Activated naive CD4-positive, alpha-beta T cell treated with anti-CD3 and anti-CD28 coated beads, Interleukin-2, amount 10 ng/mL, durations not matched to agents 7 days and 5 days (primary cell): Measurements from ENCODE around the gene SMG6.

Experiments used
- CTCF ChIA-PET: fragments of 350-600 bp; sonication (Branson Sonifier 250); formaldehyde crosslinking; loops from one replicate; lab custom pipeline; 2021; ENCODE audit warnings: antibody characterized with exemption; lab: Charles Lee
- DNase-seq: peaks from one replicate; pipeline ENCODE4 v3.0.0-alpha.2; 2020
- H3K27ac Mint-ChIP-seq: one replicate; pipeline ENCODE4 v1.8.0; 2021; ENCODE audit warnings: mild to moderate bottlenecking, moderate library complexity, mixed read lengths
- H3K27me3 Mint-ChIP-seq: one replicate; pipeline ENCODE4 v1.8.0; 2021; ENCODE audit warnings: mild to moderate bottlenecking, mixed read lengths
- H3K36me3 Mint-ChIP-seq: one replicate; pipeline ENCODE4 v1.8.0; 2021; ENCODE audit warnings: mixed read lengths
- H3K4me1 Mint-ChIP-seq: one replicate; pipeline ENCODE4 v1.8.0; 2021; ENCODE audit warnings: mixed read lengths
- H3K4me3 Mint-ChIP-seq: one replicate; pipeline ENCODE4 v1.8.0; 2021; ENCODE audit warnings: mild to moderate bottlenecking, moderate library complexity, mixed read lengths
- H3K9me3 Mint-ChIP-seq: one replicate; pipeline ENCODE4 v1.8.0; 2021; ENCODE audit warnings: mixed read lengths

The SMG6 gene

DNA sequence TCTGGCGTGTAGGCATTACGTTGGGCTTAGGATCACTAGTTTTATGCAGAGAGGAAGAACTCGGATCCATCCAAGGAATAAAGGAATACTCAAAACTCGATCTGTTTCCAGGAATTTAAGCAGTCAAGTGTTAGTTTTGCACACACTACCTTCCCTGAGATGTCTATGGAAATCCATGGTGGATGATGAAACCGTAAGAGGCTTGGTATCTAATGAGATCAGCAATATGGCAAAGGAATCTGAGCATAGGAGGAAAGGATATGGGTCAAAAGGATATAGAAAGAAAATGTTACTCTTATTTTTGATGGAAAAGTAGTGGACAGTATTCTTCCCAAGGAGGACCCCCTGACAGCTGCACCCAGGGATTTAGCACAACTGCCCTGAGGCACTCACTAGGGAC is 59.6 kb downstream of the SMG6 start:
- H3K36me3 Mint-ChIP-seq = peaks cover 63% of the 10 kb centered on the region

GRCh38 chr17:2241823-2242222 is 61.8 kb downstream of the SMG6 start:
- CTCF ChIA-PET = interaction anchor here (2.5 kb wide), 1 partner anchor 184 kb away, joined by 14 read pairs; no protein-coding TSS in a partner anchor
- Mint-ChIP-seq H3K27ac (no peak overlapping the region), H3K4me3 (no peak overlapping the region), H3K4me1 (peaks cover 76% of the 10 kb centered on the region), H3K27me3 (no peaks in the 10 kb centered on the region), H3K9me3 (no peaks in the 10 kb centered on the region), H3K36me3 (peaks cover 55% of the 10 kb centered on the region)
- DNase-seq = no peak

More for the DNA sequence above, 59.6 kb downstream of the SMG6 start:
- H3K27ac Mint-ChIP-seq = no peak overlapping the region
- H3K4me1 Mint-ChIP-seq = peaks cover 82% of the 10 kb centered on the region
- no peaks in the 10 kb centered on the region for H3K9me3 Mint-ChIP-seq
- no peaks in the 10 kb centered on the region for H3K27me3 Mint-ChIP-seq
- H3K4me3 Mint-ChIP-seq = no peak overlapping the region
- CTCF ChIA-PET = interaction anchor here (0.8 to 6.1 kb wide), 31 partner anchors 8 to 199 kb away, joined by 3 to 147 read pairs (median 7); partner anchors contain the start of gene HIC1
- no peak for DNase-seq

DNA sequence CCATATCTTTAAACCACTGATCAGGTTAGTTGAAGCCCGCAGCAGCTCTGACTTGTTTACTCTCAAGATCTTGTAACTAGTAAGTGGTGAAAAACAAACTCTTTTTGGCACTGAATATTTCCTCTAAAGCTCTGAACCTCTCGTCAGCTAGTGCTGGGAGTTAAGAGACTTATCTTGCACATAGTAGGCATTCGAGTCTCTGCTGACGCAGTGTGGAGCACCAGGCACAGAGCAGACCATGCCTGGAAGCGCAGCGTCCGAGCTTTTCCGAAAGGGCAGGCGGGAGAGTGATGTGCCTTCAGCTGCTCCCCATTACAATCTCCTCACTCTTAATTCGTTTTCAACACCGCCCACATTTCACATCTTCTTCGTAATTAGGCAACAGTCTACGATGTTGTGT is 63.0 kb downstream of the SMG6 start:
- H3K4me1 Mint-ChIP-seq = peaks cover 75% of the 10 kb centered on the region
- H3K27ac Mint-ChIP-seq = peak overlapping the region; percentile 81
- peaks cover 64% of the 10 kb centered on the region for H3K36me3 Mint-ChIP-seq
- DNase-seq = no peak
- CTCF ChIA-PET = interaction anchor here (0.6 to 2.5 kb wide), 7 partner anchors 17 to 986 kb away, joined by 3 to 14 read pairs (median 3); partner anchors contain the start of gene HIC1
- no peak overlapping the region for H3K4me3 Mint-ChIP-seq
- H3K9me3 Mint-ChIP-seq = no peaks in the 10 kb centered on the region
- H3K27me3 Mint-ChIP-seq = no peaks in the 10 kb centered on the region

GRCh38 chr17:2239882-2240430 is 63.6 kb downstream of the SMG6 start:
- Mint-ChIP-seq H3K4me3 (no peak overlapping the region), H3K27ac (peak overlapping the region; percentile 81), H3K27me3 (no peaks in the 10 kb centered on the region), H3K9me3 (no peaks in the 10 kb centered on the region), H3K36me3 (peaks cover 70% of the 10 kb centered on the region), H3K4me1 (peaks cover 70% of the 10 kb centered on the region)
- CTCF ChIA-PET = interaction anchor here (0.6 to 2.5 kb wide), 6 partner anchors 16 to 185 kb away, joined by 3 to 14 read pairs (median 4); partner anchors contain the start of gene HIC1
- DNase-seq = peak; percentile 34

DNA sequence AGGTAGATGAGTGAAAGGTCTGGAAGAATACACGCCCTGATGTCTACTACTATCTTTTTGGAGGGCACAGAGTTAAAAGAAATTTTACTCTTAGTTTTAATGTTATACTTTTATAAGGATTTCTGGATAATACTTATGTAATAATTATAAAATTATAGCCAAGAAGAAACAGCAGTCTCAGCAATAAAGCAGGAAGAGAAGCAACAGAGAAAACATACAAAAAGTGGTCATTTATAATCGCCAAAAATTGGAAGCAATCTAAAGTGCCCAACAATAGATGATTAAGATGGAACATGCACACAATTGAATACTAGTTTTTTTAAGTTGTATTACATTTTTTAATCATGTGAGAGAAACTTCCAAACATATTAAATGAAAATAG is 64.4 kb downstream of the SMG6 start:
- Mint-ChIP-seq H3K27me3 (no peaks in the 10 kb centered on the region), H3K27ac (no peak overlapping the region), H3K4me1 (peaks cover 62% of the 10 kb centered on the region), H3K36me3 (peaks cover 68% of the 10 kb centered on the region), H3K9me3 (no peaks in the 10 kb centered on the region), H3K4me3 (no peak overlapping the region)
- no peak for DNase-seq
- CTCF ChIA-PET = interaction anchor here (1.7 to 2.5 kb wide), 2 partner anchors 181 to 184 kb away, joined by 5 to 14 read pairs; partner anchors contain the start of gene HIC1

GRCh38 chr17:2238432-2239169 is 65.0 kb downstream of the SMG6 start:
- H3K36me3 Mint-ChIP-seq = peaks cover 65% of the 10 kb centered on the region
- H3K27me3 Mint-ChIP-seq = no peaks in the 10 kb centered on the region
- CTCF ChIA-PET = interaction anchor here (1.1 to 2.3 kb wide), 4 partner anchors 12 to 184 kb away, joined by 3 to 14 read pairs (median 4); partner anchors contain the start of gene HIC1
- H3K27ac Mint-ChIP-seq = peak overlapping the region; percentile 8
- DNase-seq = peak; percentile 25
- H3K9me3 Mint-ChIP-seq = no peaks in the 10 kb centered on the region
- no peak overlapping the region for H3K4me3 Mint-ChIP-seq
- peaks cover 57% of the 10 kb centered on the region for H3K4me1 Mint-ChIP-seq

DNA sequence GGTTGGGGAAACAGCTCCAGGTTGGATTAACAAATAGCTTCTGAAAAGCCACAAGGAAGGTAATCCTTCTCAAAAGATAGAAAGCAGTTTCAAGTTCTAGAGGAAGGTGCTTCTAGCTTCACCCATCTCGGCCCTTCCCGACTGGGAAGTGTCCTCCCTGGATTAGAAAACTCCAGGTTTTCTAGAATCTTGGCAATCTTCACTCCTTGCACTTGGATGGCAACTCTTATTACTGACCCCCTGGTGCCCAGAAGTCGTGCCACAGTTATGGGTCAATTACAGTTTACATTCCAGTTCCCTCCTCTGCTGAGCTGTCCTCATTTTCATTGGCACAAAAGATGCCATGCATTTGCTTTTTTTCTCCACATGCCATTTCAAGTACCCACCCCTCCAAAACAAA is 65.6 kb downstream of the SMG6 start:
- no peaks in the 10 kb centered on the region for H3K27me3 Mint-ChIP-seq
- no peak overlapping the region for H3K4me3 Mint-ChIP-seq
- no peak overlapping the region for H3K27ac Mint-ChIP-seq
- no peak for DNase-seq
- peaks cover 55% of the 10 kb centered on the region for H3K4me1 Mint-ChIP-seq
- no peaks in the 10 kb centered on the region for H3K9me3 Mint-ChIP-seq
- peaks cover 60% of the 10 kb centered on the region for H3K36me3 Mint-ChIP-seq
- CTCF ChIA-PET = interaction anchor here (0.7 to 2.3 kb wide), 6 partner anchors 11 to 183 kb away, joined by 3 to 14 read pairs (median 4); partner anchors contain the start of gene HIC1

GRCh38 chr17:2237521-2237921 is 66.1 kb downstream of the SMG6 start:
- Mint-ChIP-seq H3K4me3 (no peak overlapping the region), H3K27ac (no peak overlapping the region), H3K27me3 (no peaks in the 10 kb centered on the region), H3K9me3 (no peaks in the 10 kb centered on the region), H3K4me1 (peaks cover 59% of the 10 kb centered on the region), H3K36me3 (peaks cover 59% of the 10 kb centered on the region)
- DNase-seq = no peak
- CTCF ChIA-PET = interaction anchor here (0.7 to 2.3 kb wide), 6 partner anchors 10 to 182 kb away, joined by 3 to 14 read pairs (median 4); partner anchors contain the start of gene HIC1

DNA sequence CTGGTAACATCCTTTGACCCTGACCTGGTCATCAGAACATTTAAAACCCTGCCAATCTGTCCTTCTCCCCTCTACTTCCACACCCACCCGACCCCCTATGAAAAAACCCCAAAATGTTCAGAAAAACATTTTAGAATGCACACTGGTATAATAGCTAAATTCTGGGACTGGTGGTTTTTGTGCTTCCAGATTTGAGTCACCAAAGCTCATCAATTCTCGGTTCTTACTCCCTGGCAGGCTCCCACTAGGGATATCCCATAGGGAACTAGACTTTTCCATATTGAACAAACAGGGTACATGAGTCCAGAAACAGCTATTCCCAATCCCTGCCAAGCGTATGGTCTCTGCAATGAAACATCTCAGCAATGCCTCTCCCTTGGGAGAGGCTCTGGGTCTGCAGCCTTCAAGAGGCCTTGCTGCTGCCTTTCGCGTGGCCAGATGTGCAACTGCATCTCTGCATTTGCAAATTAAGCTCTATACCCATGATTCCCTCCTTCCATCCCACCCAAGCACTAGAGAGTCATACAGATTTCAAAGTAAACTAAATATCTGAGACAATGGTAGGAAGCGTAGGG is 67.7 kb downstream of the SMG6 start:
- Mint-ChIP-seq H3K9me3 (no peaks in the 10 kb centered on the region), H3K27me3 (no peaks in the 10 kb centered on the region), H3K4me1 (peaks cover 61% of the 10 kb centered on the region), H3K4me3 (no peak overlapping the region), H3K36me3 (peaks cover 56% of the 10 kb centered on the region), H3K27ac (no peak overlapping the region)
- DNase-seq = no peak
- CTCF ChIA-PET = interaction anchor here (0.7 to 2.1 kb wide), 4 partner anchors 9 to 181 kb away, joined by 3 to 7 read pairs (median 4); partner anchors contain the start of gene HIC1

DNA sequence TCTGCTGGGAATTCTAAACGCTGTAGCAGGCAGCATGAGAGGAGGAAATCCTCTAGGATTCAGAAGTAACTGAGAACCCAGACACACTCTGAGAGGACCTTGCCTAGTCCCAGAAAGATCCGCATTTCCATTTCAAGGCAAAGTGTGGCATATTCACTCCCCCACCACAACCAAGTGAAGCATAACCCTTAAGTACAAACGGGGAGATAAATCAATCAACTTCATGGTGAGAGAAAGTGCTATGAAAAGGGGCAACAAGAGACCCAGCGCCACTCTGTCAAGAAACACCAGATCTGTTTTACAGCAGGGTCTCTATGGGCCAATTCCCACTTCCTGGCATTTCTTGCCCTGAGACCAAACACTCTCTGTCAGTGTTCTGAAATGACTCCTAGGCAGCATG is 68.3 kb downstream of the SMG6 start:
- no peak for DNase-seq
- no peaks in the 10 kb centered on the region for H3K9me3 Mint-ChIP-seq
- peaks cover 56% of the 10 kb centered on the region for H3K36me3 Mint-ChIP-seq
- no peak overlapping the region for H3K4me3 Mint-ChIP-seq
- CTCF ChIA-PET = interaction anchor here (1.3 to 1.4 kb wide), 2 partner anchors 10 to 181 kb away, joined by 4 to 7 read pairs; partner anchors contain the start of gene HIC1
- no peak overlapping the region for H3K27ac Mint-ChIP-seq
- peaks cover 61% of the 10 kb centered on the region for H3K4me1 Mint-ChIP-seq
- no peaks in the 10 kb centered on the region for H3K27me3 Mint-ChIP-seq

DNA sequence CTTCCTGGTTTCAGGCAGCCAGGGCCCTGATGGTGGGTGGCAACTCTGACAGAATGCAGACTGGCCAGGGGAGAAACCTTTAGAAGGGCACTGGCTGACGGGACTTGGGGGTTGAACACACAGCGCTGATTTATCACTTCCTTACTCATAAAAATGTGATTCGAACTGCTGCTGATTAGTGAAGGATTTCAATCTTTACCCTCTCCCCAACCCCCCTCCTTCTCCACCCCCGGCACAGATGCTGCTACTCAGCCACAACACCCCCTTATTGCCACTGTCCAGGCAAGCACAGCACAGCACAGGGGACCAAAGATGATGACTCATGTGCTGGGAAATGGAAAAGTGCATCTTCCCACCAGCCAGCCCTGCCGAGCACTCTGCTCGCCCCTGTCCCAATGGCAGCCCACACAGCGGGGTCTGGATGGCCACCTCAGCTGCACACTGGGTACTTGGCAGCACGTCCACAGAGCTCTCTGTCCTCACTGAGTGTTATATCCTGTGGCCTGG is 70.1 kb downstream of the SMG6 start:
- Mint-ChIP-seq H3K9me3 (no peaks in the 10 kb centered on the region), H3K27ac (no peak overlapping the region), H3K4me3 (no peak overlapping the region), H3K36me3 (peaks cover 58% of the 10 kb centered on the region), H3K4me1 (peaks cover 59% of the 10 kb centered on the region), H3K27me3 (no peaks in the 10 kb centered on the region)
- no peak for DNase-seq
- CTCF ChIA-PET = interaction anchor here (1.6 to 1.9 kb wide), 2 partner anchors 165 to 179 kb away, joined by 5 read pairs; partner anchors contain the start of gene HIC1

- no peak for DNase-seq
- H3K4me3 Mint-ChIP-seq = no peak overlapping the region
- H3K27me3 Mint-ChIP-seq = no peaks in the 10 kb centered on the region
- no peaks in the 10 kb centered on the region for H3K9me3 Mint-ChIP-seq
- H3K4me1 Mint-ChIP-seq = peaks cover 51% of the 10 kb centered on the region
- CTCF ChIA-PET = interaction anchor here (0.9 to 1.9 kb wide), 9 partner anchors 13 to 178 kb away, joined by 3 to 15 read pairs (median 5); partner anchors contain the start of gene HIC1
- no peak overlapping the region for H3K27ac Mint-ChIP-seq
- peaks cover 55% of the 10 kb centered on the region for H3K36me3 Mint-ChIP-seq
Observed at GRCh38 chr17:2232244-2232638, 71.3 kb downstream of the SMG6 start.

GRCh38 chr17:2230877-2231276 is 72.7 kb downstream of the SMG6 start:
- peaks cover 42% of the 10 kb centered on the region for H3K4me1 Mint-ChIP-seq
- H3K27me3 Mint-ChIP-seq = no peaks in the 10 kb centered on the region
- H3K36me3 Mint-ChIP-seq = peaks cover 47% of the 10 kb centered on the region

More at GRCh38 chr17:2230877-2231276, 72.7 kb downstream of the SMG6 start:
- no peak overlapping the region for H3K4me3 Mint-ChIP-seq
- no peak overlapping the region for H3K27ac Mint-ChIP-seq
- H3K9me3 Mint-ChIP-seq = no peaks in the 10 kb centered on the region
- CTCF ChIA-PET = interaction anchor here (0.9 to 1.8 kb wide), 8 partner anchors 9 to 174 kb away, joined by 4 to 15 read pairs (median 5); no protein-coding TSS in a partner anchor
- DNase-seq = no peak
